Left colon (tissue), 2 donors: ENCODE data around the gene JAKMIP1. TPM values are rescaled to one million over a fixed set of nuclear protein-coding genes. Genes with fewer than 3 reads are reported as not detected.

Experiments used
- ATAC-seq: fragments of 200-7000 bp; cut with Tn5 transposase; one replicate; pipeline ENCODE4 v1.9.1; 2020; ENCODE audit warnings: mild to moderate bottlenecking, moderate library complexity
- DNase-seq, 2 donors: peaks; one replicate each; pipeline ENCODE4 v3.0.0-alpha.2; 2020
- intact Hi-C, 2 donors: fragments of 100-400 bp; cut with DNase I in 1 of 2; cut with micrococcal nuclease in 1 of 2; formaldehyde crosslinking; loops; one replicate each; pipeline versions ENCODE4 v1.11.2 to v1.14.0; 2022; cut with DNase I, micrococcal nuclease
- long read RNA-seq: library from polyadenylated mRNA; unstranded; transcript quantifications from one replicate; pipeline ENCODE4 v2.0.0, GENCODE V29; 2021
- total RNA-seq, 2 donors: library from RNA; stranded (reverse); fragmentation: NEBNext Ultra II Directional; extraction: Animal tissue kit (Norgen Biotek cat#: 25700); gene quantifications; one replicate each; pipeline ENCODE4 v1.2.1, GENCODE V29; 2021
- donor health status: DM: no; HTN: no; CAD: no.
- donor health status: DM: yes; HTN: yes; CAD: no.

Gene JAKMIP1
- total RNA-seq = under 1 TPM; 0.37 to 0.42 TPM
- long read RNA-seq = 0 reads

- DNase-seq = peak; percentile 57 to 71
- peak; percentile 92 for ATAC-seq
- intact Hi-C loops = no loop called here
Measured at GRCh38 chr4:6200011-6200921, at the start of gene JAKMIP1. TSS of gene JAKMIP1 (minus strand) at chr4:6200549. CDS start at chr4:6112850, 87,699 bp downstream.

DNA sequence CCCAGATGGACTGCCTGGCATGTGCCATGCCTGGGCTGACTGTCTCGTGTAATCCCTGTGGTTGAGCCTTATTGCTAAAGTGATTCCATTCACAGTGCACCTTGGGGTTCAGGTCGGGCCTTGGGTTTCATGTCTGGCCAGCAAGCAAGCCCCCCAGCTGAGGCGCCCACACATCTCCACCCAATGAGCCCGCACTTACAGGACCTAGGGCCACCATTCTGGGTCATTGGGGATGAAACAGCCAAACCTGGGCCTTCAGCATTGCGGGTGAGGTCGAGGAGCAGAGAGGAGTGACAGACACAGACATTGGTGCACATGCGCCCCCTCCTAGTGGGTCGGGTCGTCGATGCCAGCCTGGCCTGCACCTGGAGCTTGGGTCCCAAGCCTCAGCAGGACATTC, 48.0 kb upstream of the JAKMIP1 start:
- ATAC-seq (no peak), DNase-seq (no peak)
- intact Hi-C loops = no loop called here

- intact Hi-C loops = no loop called here
- DNase-seq = no peak
Measured at GRCh38 chr4:6246170-6246634, 45.9 kb upstream of the JAKMIP1 start.

GRCh38 chr4:6245246-6246169, 45.2 kb upstream of the JAKMIP1 start:
- no peak for DNase-seq
- intact Hi-C loops = no loop called here
- no peak for ATAC-seq

More at GRCh38 chr4:6246170-6246634, 45.9 kb upstream of the JAKMIP1 start:
- no peak for ATAC-seq

DNA sequence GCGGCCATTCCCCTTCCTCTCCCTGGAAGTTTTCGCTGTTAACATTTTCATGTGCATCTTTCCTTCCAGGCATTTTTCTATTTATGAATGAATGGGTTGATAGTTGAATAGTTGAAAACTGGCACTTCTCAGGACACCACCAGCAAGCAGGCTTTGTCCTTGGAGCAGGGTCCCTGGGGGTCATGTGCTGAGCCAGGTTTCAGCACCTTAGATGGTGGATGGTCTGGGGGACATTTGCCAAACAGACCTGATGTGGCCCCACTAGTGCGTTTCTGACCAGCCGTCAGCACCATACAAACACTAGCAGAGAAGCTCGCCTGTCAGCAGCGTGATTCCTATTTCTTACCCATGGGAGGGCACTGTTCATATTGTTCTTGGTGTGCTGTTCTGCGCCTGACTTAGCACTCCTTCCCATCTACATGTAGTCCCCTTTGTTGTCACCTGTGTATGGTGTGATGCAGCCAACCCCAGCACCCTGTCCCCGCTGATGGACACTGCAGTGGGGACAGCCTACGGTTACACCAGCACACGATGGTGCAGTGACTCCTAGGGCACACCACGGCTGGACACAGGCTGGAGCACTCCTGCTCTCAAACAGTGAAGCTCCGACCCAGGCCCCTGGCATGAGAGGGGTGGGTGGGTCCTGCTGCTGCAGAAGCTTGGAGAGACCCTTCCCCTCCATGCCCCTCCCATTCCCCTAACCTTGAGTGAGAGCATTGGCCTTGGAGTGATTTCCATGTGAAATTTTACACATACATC, 42.1 kb upstream of the JAKMIP1 start:
- intact Hi-C loops = no loop called here
- no peak for ATAC-seq
- DNase-seq = peak in 1 of 2 donors; percentile 8

DNA sequence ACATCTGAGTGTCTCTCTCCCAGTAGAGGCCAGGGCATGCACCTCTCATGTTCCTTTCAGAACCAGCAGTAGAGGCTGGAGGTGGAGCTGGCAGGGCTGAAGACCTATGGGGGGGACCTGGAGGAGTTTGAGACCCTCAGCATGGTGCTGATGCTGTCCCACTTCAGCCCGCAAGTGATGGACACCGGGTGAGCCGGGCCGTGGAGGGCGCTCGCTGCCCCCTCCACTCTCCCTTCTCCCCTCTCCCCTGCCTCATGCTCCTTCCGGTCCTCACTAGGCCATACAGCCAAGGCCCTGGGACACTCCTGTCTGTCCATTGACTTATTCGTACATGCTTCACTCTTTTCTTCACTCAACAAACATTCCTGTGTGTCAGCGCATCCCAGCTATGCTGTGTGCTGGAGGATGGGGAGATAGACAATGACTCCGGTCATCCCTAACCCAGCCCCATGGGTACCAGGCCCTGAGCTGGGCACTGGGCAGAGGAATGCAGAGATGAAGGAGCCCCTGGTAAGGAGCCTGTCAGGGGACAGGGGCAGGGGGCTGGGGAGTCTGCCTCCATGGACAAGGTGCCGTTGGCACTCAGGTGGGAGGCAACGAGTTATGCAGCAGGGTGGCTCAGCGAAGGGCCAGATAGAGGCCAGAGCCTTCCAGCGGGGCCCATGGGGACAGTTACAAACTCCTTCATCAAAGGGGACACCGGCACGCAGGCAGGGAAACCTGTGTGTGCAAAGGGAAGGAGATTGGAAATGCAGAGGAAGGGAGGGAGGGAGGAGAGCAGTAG, 40.9 kb upstream of the JAKMIP1 start:
- intact Hi-C loops = no loop called here
- DNase-seq (peak in 1 of 2 donors; percentile 17), ATAC-seq (no peak)

DNA sequence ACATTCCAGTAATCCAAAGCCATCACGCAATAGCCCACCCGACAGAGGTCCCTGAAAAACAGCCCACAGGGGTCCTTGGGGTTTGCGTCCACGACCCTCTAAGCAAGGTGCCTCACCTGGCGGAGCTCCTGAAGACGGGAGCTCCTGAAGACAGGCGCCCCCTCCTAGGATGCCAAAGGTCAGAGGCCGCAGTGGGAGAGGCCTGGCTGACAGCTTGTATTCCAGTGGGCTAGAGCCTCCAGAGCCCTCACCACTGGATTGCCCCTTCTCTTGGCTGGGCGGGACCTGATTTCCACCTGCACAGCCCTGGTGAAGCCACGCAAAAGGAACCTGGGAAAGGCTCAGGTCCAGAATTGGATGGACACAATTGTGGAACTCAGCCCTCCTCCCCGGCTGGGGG, 39.6 kb upstream of the JAKMIP1 start:
- intact Hi-C loops = no loop called here
- DNase-seq (peak in 1 of 2 donors; percentile 7), ATAC-seq (no peak)

DNA sequence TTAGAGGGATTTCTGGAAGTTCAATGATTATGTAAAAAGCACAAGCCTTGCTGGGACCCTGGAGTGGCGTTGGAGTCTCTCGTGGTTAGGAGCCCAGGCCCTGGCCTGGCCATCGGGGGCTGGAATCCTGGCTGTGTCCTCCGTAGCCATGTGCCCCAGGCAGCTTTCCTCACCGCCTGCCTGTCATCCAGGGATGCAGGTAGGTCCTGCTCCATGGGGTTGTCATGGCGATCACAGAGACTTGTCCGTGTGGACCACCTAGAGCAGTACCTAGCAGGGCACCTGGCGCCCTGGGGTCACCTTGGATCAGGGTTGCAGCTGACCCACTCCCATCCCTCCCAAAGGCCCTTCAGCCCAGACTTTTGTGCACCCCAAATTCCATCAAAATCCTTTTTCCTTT, 39.1 kb upstream of the JAKMIP1 start:
- DNase-seq = no peak
- intact Hi-C loops = no loop called here
- no peak for ATAC-seq

- intact Hi-C loops = no loop called here
- no peak for DNase-seq
- ATAC-seq = no peak
Measured at GRCh38 chr4:6236816-6237390, 36.6 kb upstream of the JAKMIP1 start.

DNA sequence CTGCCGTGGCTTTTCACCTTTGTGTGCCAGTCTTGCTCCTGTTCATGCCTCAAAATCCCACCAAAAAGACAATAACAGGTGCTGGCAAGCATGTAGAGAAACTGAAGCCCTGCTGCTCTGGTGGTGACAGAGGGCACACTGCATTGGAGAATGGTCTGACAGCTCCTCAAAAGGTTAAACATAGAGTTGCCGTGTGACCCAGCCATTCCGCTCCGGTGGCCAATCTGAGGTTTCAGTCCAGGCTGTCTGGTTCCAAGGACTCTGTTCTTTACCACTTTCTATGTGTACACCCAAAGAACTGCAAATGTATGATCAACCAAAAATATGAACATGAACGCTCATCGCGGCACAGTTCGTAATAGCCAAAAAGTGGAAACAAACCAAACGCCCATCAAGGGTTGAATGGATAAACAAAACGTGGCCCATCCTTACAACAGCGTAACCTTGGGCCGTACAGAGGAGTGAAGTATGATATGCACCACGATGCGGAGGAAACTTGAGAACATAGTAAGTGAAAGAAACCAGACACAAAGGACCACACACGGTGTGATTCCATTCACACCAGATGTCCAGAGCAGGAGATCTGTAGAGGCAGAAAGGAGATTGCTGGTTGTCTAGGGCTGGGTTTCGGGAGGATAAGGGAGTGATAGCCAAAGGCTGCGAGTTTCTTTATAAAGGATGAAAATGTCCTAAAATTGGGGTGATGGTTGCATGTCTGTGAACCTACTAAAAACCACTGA, 35.7 kb upstream of the JAKMIP1 start:
- DNase-seq (no peak), ATAC-seq (no peak)
- intact Hi-C loops = no loop called here

- DNase-seq = no peak
- no peak for ATAC-seq
- intact Hi-C loops = no loop called here
Measured at GRCh38 chr4:6235012-6235411, 34.7 kb upstream of the JAKMIP1 start.

- ATAC-seq = no peak
- no peak for DNase-seq
- intact Hi-C loops = no loop called here
Measured at GRCh38 chr4:6233929-6234328, 33.6 kb upstream of the JAKMIP1 start.

GRCh38 chr4:6232836-6233785, 32.8 kb upstream of the JAKMIP1 start:
- no peak for ATAC-seq
- no peak for DNase-seq
- intact Hi-C loops = no loop called here

DNA sequence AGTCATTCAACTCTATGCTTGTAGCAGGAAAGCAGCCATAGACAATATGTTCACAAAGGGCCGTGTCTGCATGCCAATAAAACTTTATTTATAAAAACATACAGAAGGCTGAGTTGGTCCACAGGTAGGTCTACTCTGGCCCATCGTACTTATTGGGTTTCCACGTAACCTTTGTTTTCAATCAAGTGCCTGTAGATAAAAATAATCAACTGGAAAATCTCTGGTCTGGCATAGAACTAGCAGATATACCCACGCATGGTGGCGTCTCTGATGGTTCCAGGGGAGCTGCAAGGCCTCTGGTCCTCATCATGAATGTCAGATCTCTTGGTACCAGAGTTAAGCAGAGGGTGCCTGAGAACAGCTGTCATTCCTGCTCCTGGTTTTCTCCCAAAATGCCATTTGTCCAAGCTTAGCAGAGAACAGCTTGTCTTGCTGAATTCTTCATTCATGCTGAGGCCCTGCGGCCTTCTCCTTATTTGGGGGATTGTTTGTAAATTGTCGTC, 31.4 kb upstream of the JAKMIP1 start:
- DNase-seq = no peak
- ATAC-seq = no peak
- intact Hi-C loops = no loop called here

DNA sequence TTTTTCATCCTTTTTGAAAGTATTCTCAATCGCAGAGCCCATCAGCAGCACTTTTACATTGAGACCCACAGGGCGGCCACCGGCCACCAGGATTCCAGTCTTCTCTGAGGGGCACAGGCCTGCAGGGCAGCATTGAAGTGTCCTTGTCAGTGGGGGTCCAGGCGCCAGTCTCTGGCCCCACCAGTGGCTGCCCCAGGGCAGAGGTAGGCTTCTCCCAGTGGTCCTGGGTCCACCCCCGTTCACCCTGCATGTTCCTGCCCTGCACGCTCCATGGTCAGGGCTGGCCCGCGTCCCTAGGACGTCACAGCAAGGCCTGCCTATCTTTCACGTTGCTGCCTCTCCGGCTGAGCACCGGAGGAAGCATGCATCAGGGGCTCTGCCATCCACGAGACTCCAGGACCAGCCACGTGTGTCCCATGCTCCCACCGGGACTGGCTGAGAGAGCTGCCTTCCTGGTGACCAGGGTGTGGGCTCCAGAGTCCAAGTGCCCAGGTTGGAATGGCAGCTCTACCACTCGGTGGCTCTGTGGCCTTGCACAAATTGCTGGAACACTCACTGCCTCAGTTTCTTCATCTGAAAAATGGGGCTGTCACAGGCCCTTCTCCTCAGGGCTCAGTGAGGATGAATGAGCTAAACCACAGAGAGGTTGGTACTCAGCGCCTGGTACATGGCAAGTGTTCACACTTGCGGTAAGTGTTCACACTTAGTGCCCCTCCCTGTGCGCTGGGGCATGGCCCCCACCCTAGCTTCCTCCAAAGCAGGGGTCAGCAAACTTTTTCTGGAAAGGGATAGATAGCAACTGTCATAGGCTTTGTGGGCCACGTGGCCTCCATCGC, 30.7 kb upstream of the JAKMIP1 start:
- intact Hi-C loops = no loop called here
- DNase-seq = peak in 1 of 2 donors; percentile 8

More for the DNA sequence above, 30.7 kb upstream of the JAKMIP1 start:
- no peak for ATAC-seq
